Activated T-helper 1 cell treated with anti-CD3 and anti-CD28 coated beads, Interleukin-2, amount 50 U/mL, for 16 hours (primary cell): ENCODE data around the gene FRS2.

Source experiments
- DNase-seq, 2 donors: peaks; one replicate each; pipeline ENCODE4 v3.0.0-alpha.2; 2020; ENCODE audit warnings: low read depth in 1 of 2, low spot score in 1 of 2

FRS2 gene

GRCh38 chr12:69619050-69619449, 148.9 kb downstream of the FRS2 start:
- no peak for DNase-seq

GRCh38 chr12:69620077-69620476, 149.9 kb downstream of the FRS2 start:
- DNase-seq: no peak

GRCh38 chr12:69620921-69621320, 150.7 kb downstream of the FRS2 start:
- no peak for DNase-seq

- DNase-seq: no peak
These were observed 151.4 kb downstream of the FRS2 start for GRCh38 chr12:69621551-69621950.

- DNase-seq: no peak
These were observed 153.8 kb downstream of the FRS2 start for GRCh38 chr12:69623970-69624369.

- DNase-seq: no peak
These were observed 157.3 kb downstream of the FRS2 start for GRCh38 chr12:69627501-69627900.
